ENCODE data around the gene MLLT6.

MLLT6 gene

DNA sequence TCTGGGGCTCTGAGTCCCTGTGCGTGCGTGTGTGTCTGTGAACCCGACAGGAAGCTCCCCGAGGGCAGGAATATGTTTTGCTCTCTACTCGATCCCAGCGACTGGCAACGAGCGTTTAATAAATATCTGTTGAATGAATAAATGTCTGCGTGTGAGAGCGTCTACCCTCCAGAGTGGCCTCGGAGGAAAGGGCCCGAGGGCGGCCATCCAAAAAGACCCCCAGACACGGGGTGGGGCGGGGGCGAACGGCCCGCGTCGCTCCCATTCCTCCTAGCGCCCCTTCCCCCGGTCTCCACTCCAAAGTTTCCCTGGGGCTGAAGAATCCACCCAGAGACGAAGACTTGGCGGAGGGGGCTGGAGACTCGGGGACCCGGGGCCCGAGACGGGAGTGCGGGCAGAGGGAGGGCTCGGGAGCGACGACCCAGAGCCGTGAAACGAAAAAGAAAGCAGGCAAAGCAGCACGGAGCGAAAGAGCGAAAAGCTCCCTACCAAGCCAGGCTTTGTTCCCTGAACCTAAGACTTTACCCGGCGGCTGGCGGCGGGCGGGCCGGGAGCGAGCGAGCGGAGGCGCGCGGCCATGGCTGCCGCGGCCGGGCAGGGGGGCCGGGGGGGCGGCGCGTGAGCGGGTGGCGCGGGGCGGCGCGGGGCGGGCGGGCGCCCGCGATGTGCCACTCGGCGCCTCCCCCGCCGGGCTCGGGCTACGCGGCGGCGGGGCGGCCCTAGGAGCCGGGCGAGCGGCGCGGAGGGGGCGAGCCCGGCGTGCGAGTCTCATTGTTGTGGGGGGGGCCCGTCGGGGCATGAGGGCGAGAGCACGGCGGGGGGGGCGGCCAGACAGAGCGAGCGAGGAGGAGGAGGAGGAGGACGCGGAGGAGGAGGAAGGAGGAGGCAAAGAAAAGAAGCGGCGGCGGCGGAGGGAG is at the start of gene MLLT6:
TSS of gene MLLT6 (plus strand) at position 668 of the 917 bp plus-strand sequence. CDS start 360 bp downstream, outside the sequence.
- in situ Hi-C loops (cut with HindIII; ENCODE audit: low sequenced_read_pairs): loop anchor here (5.0 kb wide), 1 partner anchor 33 kb away; the partner anchor contains the start of gene EPOP

DNA sequence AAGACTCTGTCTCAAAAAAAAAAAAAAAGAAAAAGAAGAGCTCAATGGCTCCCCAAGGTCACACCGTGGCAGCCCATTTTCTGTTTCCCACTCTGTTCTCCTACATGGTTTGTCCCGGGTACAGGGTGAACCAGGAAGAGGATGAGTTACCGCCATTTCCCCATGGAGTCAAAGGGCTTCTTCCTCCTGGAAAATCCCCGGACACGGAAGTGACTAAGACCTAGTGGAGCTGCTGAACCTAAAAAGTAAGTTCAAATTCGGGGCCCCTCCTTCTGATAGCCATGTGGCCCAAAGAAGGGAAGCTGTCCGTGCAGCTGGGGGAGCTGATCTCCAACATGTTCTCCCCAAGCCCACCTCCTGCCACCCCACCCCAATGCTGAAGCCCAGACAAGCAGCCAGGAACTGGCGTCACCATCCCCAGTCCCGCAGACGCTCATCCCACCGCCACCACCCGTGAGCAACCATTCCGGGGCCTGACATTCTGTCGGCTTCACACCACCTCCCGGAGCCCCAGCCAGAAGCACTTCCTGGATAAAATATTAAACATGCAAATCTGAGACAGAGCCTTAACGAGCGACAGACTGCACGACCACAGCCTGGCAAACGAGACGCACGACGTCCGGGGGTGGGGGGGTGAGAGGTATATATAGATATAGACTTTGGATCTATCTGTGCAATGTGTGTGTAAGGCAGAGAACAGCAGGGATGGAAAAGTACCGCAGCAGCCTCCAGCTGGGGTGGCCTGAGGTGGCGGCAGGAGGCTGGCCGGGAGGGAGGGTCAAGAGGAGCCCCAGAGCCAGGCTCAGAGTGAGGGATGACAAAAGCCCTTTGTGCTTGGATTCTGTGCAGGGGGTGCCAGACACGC is 47.9 kb upstream of the MLLT6 start:
- in situ Hi-C loops (cut with HindIII; ENCODE audit: low sequenced_read_pairs): loop anchor here (25.0 kb wide), 1 partner anchor 120 kb away; no protein-coding TSS in a partner anchor

DNA sequence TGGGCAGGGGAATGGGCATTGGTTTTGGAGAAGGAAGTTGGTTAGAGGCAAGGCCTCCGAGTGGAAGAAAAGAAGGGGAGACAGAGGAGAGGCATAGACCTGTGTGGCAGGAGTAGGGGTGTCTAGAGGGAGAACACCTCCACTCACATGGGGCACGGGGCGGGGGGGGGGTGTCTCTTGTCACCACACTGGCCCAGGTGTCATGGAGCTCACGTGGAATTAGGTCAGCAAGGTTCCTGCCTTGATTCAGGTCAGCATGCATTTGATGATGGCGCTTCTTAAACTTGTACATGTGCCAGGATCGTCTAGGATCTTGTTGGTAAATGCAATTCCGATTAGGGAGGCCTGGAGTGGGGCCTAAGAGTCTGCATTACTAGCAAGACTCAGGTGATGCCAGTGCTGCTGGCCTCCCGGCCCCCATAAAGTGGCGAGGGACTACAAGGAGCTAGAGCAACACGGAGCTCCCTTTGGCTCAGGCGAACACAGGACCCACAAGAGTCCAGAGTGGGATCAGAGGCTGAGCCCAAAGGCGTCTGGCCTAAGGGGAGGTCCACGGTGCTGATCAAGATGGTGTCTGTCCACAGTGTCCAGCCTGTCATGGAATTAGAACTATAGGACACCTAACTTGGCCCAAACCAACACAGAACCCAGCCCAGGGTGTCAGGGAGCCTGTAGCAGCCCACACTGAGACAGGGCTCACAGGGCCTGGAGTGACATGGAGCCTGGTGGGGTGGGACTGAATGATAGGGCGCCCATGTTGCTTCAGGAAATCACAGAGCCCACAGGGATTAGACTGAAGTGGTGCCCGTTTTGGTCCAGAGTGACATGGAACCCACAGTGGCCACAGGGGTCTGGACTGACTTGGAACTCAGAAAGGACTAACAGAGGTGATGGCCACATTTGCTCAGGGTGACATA is 47.0 kb upstream of the MLLT6 start:
- in situ Hi-C loops (cut with HindIII; ENCODE audit: low sequenced_read_pairs): loop anchor here (25.0 kb wide), 1 partner anchor 121 kb away; no protein-coding TSS in a partner anchor

DNA sequence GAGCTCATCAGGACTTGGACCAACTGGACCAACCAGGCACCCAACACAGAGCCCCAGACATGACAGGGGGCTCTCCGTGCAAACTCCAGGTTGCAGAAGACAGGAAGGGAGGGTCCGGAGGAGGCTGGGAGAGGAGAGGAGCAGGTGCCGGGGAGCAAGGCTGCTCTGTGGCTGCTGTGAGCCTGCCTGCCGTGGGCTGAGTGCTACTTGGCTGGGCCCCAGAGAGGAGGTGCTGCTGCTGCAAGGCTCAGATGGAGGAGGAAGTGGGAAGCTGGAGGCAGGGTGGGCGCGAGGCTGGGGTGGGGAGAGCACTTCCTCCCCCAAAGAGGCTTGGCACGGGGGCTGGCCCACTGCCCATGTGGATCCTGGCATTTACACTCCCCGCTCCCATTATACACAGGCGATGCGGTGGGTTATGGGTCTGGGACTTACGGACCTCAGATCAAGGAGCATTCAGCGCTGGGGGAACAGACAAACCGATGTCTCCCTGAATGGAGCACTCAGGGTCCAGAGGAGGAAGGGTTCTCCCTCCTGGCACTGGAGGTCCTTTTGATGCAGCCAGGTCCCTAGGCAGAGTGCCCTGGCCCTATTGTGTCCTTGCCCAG is 46.2 kb upstream of the MLLT6 start:
- in situ Hi-C loops (cut with HindIII; ENCODE audit: low sequenced_read_pairs): loop anchor here (25.0 kb wide), 1 partner anchor 122 kb away; no protein-coding TSS in a partner anchor

DNA sequence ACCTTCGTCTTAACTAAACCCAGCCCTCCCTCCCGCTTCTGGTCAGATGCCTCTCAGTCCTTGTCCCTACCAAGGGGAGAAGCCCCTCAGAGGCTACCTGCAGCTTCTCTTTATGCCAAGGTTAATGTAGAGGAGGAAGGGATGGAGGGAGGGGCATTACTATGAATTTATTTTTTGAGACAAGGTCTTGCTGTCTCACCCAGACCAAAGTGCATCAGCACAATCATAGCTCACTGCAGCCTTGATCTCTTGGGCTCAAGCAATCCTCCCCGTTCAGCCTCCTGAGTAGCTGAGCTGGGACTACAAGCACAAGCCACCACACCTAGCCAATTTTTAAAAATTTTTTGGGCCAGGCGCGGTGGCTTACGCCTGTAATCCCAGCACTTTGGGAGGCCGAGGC is 45.7 kb upstream of the MLLT6 start:
- in situ Hi-C loops (cut with HindIII; ENCODE audit: low sequenced_read_pairs): loop anchor here (25.0 kb wide), 1 partner anchor 122 kb away; no protein-coding TSS in a partner anchor

DNA sequence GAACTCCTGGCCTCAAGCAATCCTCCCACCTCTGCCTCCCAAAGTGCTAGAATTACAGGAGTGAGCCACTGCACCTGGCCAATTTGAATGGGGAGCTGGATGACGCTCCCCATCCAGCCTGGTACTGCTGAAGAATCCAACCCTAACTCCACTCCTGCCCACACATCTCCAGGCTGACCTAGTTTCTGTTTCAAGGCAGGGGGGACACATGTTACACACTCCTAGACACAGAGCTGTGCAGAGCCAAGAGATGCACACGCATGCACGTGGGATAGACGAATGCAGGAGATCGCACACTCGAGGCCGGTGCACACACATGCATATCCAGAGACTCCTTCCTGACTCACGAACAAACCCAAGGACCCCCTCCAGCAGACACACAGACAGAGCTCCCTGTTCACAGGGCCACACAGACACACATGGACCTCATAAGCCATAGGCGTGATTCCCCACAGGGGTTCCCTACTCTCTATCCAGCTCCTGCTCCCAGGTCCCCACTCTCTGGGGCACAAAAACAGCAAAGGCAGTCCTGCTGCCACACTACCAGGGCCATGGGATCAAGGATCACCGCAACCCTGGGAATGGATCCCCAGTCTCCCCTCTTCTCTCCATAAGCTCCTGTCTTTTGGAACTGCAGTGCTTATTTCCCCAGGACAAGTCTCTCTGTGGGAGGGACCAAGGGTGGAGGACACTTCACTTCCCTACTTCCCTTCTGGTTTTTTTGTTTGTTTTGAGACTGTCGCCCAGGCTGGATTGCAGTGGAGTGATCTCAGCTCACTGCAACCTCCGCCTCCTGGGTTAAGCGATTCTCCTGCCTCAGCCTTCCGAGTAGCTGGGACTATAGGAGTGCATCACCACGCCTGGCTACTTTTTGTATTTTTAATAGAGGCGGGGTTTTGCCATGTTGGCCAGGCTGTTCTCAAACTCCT is 44.7 kb upstream of the MLLT6 start:
- in situ Hi-C loops (cut with HindIII; ENCODE audit: low sequenced_read_pairs): loop anchor here (25.0 kb wide), 1 partner anchor 123 kb away; no protein-coding TSS in a partner anchor

DNA sequence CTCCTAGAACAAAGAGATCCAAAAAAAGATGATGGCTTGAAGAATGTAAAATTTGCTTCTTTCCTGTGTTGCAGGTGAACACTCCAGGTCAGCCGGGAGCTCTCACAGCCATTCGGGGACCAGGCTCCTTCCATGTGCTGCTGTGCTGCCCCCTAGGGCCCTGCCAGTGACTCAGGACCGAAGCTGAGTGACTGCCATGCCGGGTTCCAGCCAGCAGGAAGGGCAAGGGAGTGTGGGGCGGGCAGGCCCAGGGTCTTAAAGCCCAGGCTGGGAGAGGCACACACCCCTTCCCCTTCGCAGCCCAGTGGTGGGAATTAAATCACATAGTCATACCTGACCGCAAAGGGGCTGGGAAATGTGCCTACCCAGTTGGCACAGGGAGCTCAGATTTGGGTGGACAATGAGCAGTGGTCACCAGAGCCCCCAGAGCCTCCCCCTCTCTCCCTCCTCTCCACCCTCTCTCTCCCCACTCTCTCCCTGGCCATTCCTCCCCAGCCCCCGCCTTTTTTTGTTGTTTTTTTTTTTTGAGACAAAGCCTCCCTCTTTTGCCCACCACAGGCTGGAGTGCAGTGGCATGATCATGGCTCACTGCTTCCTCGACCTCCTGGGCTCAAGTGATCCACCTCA is 41.8 kb upstream of the MLLT6 start:
- in situ Hi-C loops (cut with HindIII; ENCODE audit: low sequenced_read_pairs): loop anchor here (25.0 kb wide), 1 partner anchor 126 kb away; no protein-coding TSS in a partner anchor

DNA sequence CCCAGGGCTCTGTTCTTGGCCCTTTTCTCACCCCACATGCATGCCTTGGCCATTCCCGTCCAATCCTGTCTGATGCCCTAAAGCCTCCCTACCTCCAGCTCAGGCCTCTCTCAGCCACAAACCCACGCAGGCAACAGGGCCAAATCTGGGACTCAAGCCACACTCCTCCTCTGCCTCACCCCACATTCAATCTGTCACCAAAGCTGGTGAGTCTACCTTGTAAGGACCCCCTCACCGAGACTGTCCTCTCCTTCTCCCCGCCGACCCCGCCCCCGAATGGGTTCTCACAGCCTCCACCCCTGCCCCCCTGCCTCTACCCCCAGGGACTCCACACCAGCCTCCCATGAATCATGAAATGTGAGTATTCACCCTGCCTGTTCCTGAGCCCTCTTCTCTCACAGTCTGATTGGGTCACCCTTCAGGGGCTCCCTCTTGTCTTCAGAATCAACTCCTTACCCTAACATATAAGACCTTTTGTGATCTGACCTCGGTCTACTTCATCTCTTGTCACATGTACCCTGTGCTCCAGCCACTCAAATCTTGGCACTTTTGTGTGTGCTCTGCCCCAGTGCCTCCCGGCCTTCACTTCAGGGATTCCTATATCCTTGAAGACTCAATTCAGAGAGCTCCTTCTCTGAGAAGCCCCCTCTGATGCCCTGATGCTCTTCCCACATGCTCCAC is 41.0 kb upstream of the MLLT6 start:
- in situ Hi-C loops (cut with HindIII; ENCODE audit: low sequenced_read_pairs): loop anchor here (25.0 kb wide), 1 partner anchor 127 kb away; no protein-coding TSS in a partner anchor

DNA sequence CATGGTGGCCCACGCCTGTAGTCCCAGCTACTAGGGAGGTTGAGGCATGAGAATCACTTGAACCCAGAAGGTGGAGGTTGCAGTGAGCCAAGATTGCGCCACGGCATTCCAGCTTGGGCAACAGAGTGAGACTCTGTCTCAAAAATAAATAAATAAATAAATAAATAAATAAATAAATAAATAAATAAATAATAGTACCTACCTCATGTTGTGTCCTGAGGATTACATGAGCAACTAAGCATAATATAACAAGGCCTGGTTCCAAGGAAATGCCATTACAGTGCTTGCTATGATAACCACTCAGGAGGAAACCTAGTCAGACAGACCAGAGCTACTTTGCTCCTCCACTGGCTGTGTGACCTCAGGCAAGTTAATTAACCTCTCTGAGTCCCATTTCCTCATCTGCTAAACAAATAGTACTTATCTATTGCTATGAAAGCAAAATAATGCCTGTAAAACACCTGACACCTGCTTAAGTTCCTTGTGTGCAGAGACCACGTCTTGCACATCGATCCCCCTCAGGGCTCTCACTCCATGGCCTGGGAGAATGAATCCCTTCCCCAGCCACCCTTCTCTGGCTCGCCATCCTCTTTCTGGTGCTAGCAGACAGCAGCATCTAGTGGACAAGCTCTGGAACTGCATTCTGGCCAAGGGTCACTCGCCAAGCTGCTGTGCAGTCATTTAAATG is 37.8 kb upstream of the MLLT6 start:
- in situ Hi-C loops (cut with HindIII; ENCODE audit: low sequenced_read_pairs): loop anchor here (5.0 to 25.0 kb wide), 2 partner anchors 60 to 130 kb away; partner anchors contain the start of gene SRCIN1

DNA sequence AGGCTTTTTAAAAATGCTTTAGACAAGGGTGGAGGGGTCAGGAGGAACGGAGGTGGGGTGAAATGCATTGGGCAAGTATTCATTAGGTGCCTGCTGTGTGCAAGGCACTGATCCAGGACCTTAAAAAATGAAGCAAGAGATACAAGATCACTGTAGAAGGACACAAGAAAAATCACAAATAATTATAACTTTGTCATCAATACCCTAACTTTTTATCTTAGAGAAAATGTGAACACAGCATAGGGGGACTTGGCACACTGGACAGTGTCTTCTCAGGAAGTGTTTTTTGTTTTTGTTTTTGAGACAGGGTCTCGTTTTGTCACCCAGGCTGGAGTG is 37.3 kb upstream of the MLLT6 start:
- in situ Hi-C loops (cut with HindIII; ENCODE audit: low sequenced_read_pairs): loop anchor here (5.0 to 25.0 kb wide), 2 partner anchors 60 to 130 kb away; partner anchors contain the start of gene SRCIN1

DNA sequence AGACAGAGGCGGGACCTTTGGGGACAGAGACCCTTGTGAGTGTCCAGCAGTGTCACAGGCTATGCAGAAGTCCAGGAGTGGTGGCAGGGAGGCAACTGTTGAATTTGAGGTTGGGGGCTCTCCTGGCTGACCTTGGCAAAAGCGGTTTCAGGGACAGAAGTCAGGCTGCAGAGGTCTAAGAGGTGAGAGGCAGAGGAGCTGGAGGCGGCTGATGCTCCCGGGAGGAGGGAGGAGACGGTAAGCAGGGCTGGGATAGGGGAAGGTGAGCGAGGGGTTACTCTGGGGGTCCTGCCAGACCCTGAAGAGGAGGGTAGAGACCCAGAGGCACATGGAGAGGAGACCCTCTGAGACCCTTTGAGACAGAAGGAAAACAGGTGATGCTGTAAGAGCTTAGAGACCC is 35.6 kb upstream of the MLLT6 start:
- in situ Hi-C loops (cut with HindIII; ENCODE audit: low sequenced_read_pairs): loop anchor here (5.0 to 25.0 kb wide), 2 partner anchors 62 to 132 kb away; partner anchors contain the start of gene SRCIN1

DNA sequence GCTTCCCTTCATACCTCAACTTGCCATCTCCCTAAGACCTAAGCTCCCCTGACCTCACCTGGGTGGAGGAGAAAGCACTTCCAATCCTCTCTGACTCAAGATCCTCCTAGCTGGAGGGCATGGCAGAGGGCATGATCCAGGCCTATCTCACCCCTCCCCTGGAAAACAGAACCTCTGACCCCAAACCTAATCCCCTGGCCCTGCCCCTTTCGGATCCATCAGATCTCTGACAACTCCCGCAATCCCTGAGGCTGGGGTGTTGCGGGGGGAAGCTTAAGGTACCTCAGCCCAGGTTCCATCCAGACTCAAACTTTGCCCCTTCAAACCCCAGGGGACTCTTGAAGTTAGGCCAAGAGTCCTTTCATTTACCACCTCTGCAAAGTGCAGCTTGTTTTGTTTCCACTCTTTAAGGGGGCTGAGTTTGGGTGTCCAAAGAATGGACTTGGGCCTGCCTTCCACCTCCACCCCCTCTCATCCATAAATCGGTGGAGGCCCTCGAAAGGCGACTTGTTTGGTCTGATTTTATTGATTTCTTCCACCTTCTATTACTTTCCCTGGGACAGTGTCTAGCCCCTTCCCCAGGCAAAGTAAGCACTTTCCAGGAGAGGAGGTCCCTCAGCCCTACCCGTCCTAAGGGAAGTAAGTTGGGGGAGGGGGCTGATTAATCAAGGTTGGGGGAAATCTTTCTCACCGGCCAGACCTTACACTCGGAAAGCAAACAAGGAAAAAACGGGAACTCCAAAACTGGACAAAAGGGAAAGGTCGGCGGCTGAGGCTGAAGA is 32.9 kb upstream of the MLLT6 start:
- in situ Hi-C loops (cut with HindIII; ENCODE audit: low sequenced_read_pairs): loop anchor here (5.0 to 25.0 kb wide), 2 partner anchors 35 to 135 kb away; partner anchors contain the start of gene MLLT6

DNA sequence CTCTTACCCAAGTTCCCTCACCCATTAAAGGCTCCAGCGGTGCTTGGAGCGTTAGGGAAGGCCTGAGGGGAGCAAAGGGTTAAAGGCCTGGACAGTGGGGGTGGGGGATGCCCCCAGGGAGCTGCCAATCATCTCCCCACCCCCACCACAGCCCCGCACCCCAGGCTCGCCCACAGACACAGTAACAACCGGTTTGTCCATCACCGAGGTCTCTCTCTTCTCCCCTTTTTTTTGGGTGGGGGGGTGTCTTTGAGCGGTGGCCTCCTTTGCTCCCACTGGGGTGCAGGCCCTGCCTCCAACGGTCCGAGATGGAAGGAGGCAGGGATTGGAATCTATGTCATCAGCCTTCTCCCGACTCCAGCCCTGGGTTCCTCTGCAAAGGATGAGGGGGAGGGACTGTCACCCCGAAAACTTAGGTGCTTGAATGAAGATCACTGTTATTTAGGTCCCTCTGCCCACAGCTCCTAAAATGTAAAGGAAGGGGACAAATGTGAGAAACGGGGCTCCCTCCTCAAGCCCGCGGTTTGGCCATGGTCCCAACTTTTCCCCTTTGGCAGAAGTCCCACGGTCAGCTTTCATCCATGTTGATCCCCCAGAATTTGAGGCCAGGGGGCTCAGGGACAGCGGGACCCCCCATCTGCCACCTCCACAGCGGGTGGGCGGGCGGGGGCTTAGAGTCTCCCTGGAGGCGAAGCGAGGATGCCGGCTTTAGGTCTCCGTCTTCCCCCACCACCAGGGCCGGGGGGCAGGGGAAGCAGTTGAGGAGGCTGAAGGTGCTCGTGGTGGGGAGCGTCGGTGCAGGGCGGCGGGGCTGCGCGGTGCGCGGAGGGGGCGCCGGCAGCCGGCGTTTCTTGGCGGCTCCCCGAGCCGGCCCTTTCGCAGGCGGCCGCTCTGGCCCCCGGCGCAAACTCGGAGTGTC is 32.0 kb upstream of the MLLT6 start:
- in situ Hi-C loops (cut with HindIII; ENCODE audit: low sequenced_read_pairs): loop anchor here (5.0 to 25.0 kb wide), 2 partner anchors 34 to 136 kb away; partner anchors contain the start of gene MLLT6

DNA sequence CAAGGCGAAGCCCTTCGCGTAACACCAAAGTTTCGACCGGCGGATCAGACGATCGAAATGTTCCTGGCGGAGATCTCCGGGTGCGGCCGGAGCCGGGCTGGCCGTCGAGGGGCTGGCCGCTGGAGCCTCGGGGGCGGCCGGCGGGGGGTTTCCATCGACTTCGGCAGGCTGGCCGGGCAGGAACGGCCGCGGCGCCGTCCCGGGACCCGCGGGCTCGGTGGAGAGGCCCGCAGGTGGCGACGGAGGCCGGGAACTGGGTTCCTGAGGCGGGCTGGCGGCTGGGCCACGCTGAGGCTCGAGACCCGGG is 31.4 kb upstream of the MLLT6 start:
- in situ Hi-C loops (cut with HindIII; ENCODE audit: low sequenced_read_pairs): loop anchor here (5.0 to 25.0 kb wide), 2 partner anchors 34 to 136 kb away; partner anchors contain the start of gene MLLT6
